Psoas muscle (tissue), 8 donors: ENCODE results near the gene ITPK1. TPM values are rescaled to one million over a fixed set of nuclear protein-coding genes. Genes with fewer than 3 reads are reported as not detected.

Experiments used
- ATAC-seq, 4 donors: fragments of 200-7000 bp; cut with Tn5 transposase; one replicate each; pipeline ENCODE4 v1.9.1; 2020; ENCODE audit warnings: moderate library complexity in 3 of 4, mild to moderate bottlenecking in 2 of 4
- DNase-seq, 2 donors: peaks; one replicate each; pipeline ENCODE4 v3.0.0-alpha.2; 2020
- H3K27ac ChIP-seq: fragments of 200-600 bp; one replicate; pipeline ENCODE4 v1.8.0; 2022
- H3K27me3 ChIP-seq, 3 donors: fragments of 200-600 bp in 1 of 3; one replicate each; pipeline versions ENCODE4 v1.6.1 to v1.8.0; 2013 to 2022; ENCODE audit warnings: low read length in 2 of 3, mild to moderate bottlenecking in 2 of 3, moderate library complexity in 1 of 3; ENCODE audit not compliant: insufficient read depth in 3 of 3
- H3K36me3 ChIP-seq, 2 donors: fragments of 200-600 bp in 1 of 2; one replicate each; pipeline versions ENCODE4 v1.6.1 to v1.8.0; 2013 to 2022; ENCODE audit warnings: low read depth in 1 of 2, mild to moderate bottlenecking in 1 of 2, moderate library complexity in 1 of 2; ENCODE audit not compliant: insufficient read depth in 1 of 2
- H3K4me1 ChIP-seq: fragments of 200-600 bp; one replicate; pipeline ENCODE4 v1.8.0; 2022
- H3K4me3 ChIP-seq: fragments of 200-600 bp; one replicate; pipeline ENCODE4 v1.8.0; 2022; ENCODE audit warnings: mild to moderate bottlenecking
- H3K9me3 ChIP-seq: fragments of 200-600 bp; one replicate; pipeline ENCODE4 v1.8.0; 2022
- WGBS, 3 donors: extraction: QIAGEN DNeasy Blood & Tissue Kit; methylation state at CpG; one replicate each; pipeline versions ENCODE4 v1.1.6 to v1.1.7; 2013; 5-methylcytosine and 5-hydroxymethylcytosine counted together
- intact Hi-C, 2 donors: fragments of 100-400 bp; cut with DNase I; formaldehyde crosslinking; loops; one replicate each; pipeline versions ENCODE4 v1.11.0 to v1.14.2; 2022
- polyA plus RNA-seq, 3 donors: library from polyadenylated mRNA; stranded (reverse); fragments of 200-250 nt; gene quantifications; one replicate each; pipeline ENCODE4 v1.2.3, GENCODE V29; 2013
- total RNA-seq, 4 donors: library from RNA; stranded (reverse); fragmentation: NEBNext Ultra II Directional in 2 of 4; extraction: Animal tissue kit (Norgen Biotek cat#: 25700) in 2 of 4; gene quantifications; one replicate each; pipeline versions ENCODE4 v1.2.1 to v1.2.4, GENCODE V29; 2021 to 2023
- TF ChIP-seq, protein P1 (sequence below): fragments of 200-600 bp; IDR thresholded peaks from one replicate; pipeline ENCODE4 v1.8.0; 2022; ENCODE audit warnings: antibody characterized with exemption
- donor health status: healthy with polysubstance abuse.
- donor health status: DM: no; HTN: no; CAD: no; lungs with moderate emphysema.
- donor health status: Bipolar disorder and iron deficiency.
- donor health status: healthy.
- donor health status: DM: yes; HTN: yes; CAD: no.
- donor health status: DM: no; HTN: no; CAD: no.
- donor health status: DM: no; HTN: no; CAD: no.
- donor health status: DM: yes; HTN: yes; CAD: no.

Gene ITPK1
- total and polyA plus RNA-seq, 7 donors, result 30.0 to 61.1 (median 42.7) TPM

DNA sequence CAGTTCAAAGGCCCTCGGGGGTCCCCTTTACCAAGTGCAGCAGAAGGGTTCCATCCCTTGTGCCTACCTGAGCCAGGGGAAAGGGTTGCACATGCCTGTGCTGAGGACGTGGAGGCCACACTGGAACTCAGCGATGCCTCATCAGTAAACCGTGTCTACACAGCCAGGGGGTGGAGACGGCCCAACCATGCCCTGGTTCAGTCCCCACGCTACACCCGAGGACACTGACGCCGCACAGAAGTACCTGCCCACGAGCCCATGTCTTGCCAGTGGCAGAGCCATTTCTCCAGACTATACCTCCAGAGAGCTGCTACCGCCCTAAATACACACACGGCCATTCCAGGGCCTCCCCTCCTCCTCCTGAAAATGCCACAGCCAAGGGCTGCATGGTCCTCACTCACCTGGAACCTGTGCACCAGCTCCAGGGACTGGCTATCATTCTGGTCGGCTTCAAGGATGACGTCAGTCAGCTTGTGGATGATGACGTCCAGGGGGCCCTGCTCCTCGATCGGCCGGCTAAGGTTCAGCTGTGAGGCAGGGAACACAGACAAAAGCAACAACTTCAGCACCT lies 99.4 kb downstream of the ITPK1 start:
- DNase-seq, result no peak
- ATAC-seq, result no peak
- Histone ChIP-seq H3K9me3 (no peaks in the 10 kb centered on the region), H3K27me3 (no peaks in the 10 kb centered on the region), H3K27ac (no peak overlapping the region), H3K4me1 (peaks cover 49% of the 10 kb centered on the region), H3K36me3 (no peaks in the 10 kb centered on the region), H3K4me3 (no peak overlapping the region)
- WGBS, 3 donors, result 94 to 96% (median 96%) methylated on average over 18 of the region's 18 CpGs
- intact Hi-C loops, result no loop called here
- TF ChIP-seq, protein P1, sequence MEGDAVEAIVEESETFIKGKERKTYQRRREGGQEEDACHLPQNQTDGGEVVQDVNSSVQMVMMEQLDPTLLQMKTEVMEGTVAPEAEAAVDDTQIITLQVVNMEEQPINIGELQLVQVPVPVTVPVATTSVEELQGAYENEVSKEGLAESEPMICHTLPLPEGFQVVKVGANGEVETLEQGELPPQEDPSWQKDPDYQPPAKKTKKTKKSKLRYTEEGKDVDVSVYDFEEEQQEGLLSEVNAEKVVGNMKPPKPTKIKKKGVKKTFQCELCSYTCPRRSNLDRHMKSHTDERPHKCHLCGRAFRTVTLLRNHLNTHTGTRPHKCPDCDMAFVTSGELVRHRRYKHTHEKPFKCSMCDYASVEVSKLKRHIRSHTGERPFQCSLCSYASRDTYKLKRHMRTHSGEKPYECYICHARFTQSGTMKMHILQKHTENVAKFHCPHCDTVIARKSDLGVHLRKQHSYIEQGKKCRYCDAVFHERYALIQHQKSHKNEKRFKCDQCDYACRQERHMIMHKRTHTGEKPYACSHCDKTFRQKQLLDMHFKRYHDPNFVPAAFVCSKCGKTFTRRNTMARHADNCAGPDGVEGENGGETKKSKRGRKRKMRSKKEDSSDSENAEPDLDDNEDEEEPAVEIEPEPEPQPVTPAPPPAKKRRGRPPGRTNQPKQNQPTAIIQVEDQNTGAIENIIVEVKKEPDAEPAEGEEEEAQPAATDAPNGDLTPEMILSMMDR, result no peak

DNA sequence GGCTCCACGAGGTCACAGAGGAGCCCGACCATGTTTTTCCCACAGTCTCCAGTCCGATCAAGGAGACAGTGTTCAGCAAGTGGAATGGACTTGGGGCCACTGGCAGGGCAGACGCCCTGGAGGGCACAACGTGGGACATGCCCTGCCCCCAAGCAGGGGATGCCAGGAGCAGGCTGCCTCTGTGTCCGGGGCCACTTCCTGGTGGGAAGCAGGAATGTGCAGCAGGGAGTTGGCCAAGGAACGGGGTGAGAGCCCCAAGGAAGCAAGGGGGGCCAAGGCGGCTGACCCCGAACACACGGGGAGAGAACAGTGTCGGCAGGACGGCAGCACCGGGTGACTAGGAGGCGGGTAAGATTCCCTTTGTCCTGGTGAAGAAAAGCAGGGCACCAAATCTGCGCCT lies 100.2 kb downstream of the ITPK1 start:
- WGBS, 3 donors, result 88 to 92% (median 89%) methylated on average over 15 of the region's 15 CpGs

DNA sequence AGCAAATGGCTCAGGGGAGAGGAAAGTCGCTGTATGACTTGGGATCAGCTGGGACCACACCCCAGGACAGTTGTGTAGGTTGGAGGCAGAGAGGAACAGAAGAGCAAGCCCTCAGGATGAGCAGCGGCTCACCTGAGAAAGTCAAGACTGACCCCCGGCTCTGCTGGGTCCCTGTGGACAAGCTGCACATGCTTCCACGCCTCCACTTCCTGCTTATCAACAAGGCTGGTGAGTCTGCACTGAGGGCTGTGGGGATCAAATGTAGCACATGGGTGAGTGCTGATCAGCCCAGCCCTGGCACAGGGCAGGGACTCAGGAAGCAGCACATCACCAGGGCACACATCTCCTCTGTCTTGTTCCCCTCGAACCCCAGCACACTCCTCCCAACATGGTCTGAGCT lies 100.7 kb downstream of the ITPK1 start:
- Histone ChIP-seq H3K4me1 (peaks cover 62% of the 10 kb centered on the region), H3K36me3 (no peaks in the 10 kb centered on the region), H3K27ac (no peak overlapping the region), H3K27me3 (no peaks in the 10 kb centered on the region), H3K4me3 (no peak overlapping the region), H3K9me3 (no peaks in the 10 kb centered on the region)
- DNase-seq (no peak), ATAC-seq (no peak)
- intact Hi-C loops, result no loop called here
- TF ChIP-seq, protein P1, result no peak
- 85 to 97% (median 93%) methylated on average over 5 of the region's 5 CpGs for WGBS, 3 donors

More for the DNA sequence above, 100.2 kb downstream of the ITPK1 start:
- TF ChIP-seq, protein P1, result no peak
- ATAC-seq (no peak), DNase-seq (no peak)
- Histone ChIP-seq H3K36me3 (no peaks in the 10 kb centered on the region), H3K4me3 (no peak overlapping the region), H3K9me3 (no peaks in the 10 kb centered on the region), H3K27ac (no peak overlapping the region), H3K27me3 (no peaks in the 10 kb centered on the region), H3K4me1 (peaks cover 57% of the 10 kb centered on the region)
- intact Hi-C loops, result no loop called here

DNA sequence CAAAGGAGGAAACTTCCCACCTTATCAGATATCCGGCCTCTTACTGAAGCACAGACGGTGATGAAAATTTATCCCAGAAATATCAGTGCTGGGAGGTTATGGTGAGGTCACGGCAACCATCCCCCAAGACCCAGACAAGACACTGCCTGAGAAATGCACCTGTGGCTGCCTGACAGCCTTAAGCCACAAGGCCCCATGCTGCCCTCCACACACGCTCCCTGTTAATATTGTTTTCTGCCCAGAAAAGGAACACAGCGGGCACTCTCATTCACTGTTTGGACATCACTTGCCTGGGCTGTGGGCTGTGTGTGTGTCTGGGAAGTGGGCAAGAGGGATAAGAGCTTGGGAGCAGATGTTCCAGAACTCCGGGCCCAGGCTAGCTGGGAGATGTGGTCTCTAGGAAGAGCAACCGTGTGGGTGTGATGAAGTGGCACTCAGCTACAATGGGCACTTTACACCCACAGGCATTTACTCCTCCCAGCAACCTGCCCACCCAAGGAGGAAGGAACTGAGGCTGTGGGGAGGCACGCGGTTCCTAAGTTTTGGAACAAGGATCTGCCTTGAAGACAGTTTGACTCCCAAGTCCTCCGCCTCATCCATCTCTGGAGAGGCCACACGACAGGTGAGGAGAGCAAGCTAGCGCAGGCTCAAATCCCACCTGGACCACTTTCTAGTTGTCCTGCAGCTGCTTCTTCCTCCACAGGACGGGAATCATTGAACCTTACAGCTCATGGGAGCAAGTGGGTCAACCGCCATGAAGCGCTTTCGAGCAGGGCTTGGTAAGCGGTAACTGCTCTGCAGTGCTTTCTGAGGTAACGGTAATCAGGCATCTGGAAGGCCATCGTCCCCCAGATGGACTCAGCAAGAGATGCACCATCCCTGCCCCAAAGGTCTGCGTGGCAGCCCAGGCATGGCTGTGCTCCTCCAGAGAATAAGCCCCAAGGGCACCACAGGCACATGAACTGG lies 101.4 kb downstream of the ITPK1 start:
- H3K4me1 ChIP-seq, result peaks cover 64% of the 10 kb centered on the region
- intact Hi-C loops, result no loop called here
- ATAC-seq (no peak), DNase-seq (no peak)
- TF ChIP-seq, protein P1, result no peak
- no peaks in the 10 kb centered on the region for H3K9me3 ChIP-seq
- 89 to 95% (median 93%) methylated on average over 20 of the region's 20 CpGs for WGBS, 3 donors
- H3K27ac ChIP-seq, result no peak overlapping the region
- no peak overlapping the region for H3K4me3 ChIP-seq
- no peaks in the 10 kb centered on the region for H3K36me3 ChIP-seq
- H3K27me3 ChIP-seq, result no peaks in the 10 kb centered on the region
